CD4-positive, alpha-beta T cell (primary cell): ENCODE results near the gene RTL1. TPM values are rescaled to one million over a fixed set of nuclear protein-coding genes. Genes with fewer than 3 reads are reported as not detected.

ENCODE experiments used
- ATAC-seq: fragments of 200-7000 bp; cut with Tn5 transposase; one replicate; pipeline ENCODE4 v1.10.0; 2022; ENCODE audit warnings: mild to moderate bottlenecking; ENCODE audit not compliant: poor library complexity
- CTCF ChIA-PET: fragments of 350-600 bp; sonication (Branson Sonifier 250); formaldehyde crosslinking; loops from one replicate; lab custom pipeline; 2021; ENCODE audit warnings: antibody characterized with exemption, inconsistent platforms; lab: Charles Lee
- POLR2A ChIA-PET: fragments of 350-600 bp; sonication (Branson Sonifier 250); formaldehyde crosslinking; loops from one replicate; lab custom pipeline; 2021; ENCODE audit warnings: antibody characterized with exemption, inconsistent platforms; lab: Charles Lee
- DNase-seq, 14 experiments: peaks; one replicate each; pipeline ENCODE4 v3.0.0-alpha.2; 2013 to 2020; ENCODE audit warnings: mixed read lengths in 2 of 14
- H3K27ac ChIP-seq, 2 donors: one replicate each; pipeline versions ENCODE4 v1.5.1 to v1.7.0; 2013; ENCODE audit warnings: low read length in 2 of 2, low read depth in 1 of 2, mild to moderate bottlenecking in 1 of 2
- H3K27me3 ChIP-seq, 2 experiments: 1 replicate in 1 of 2; 2 replicates in 1 of 2; pipeline versions ENCODE4 v1.6.1 to v1.7.0; 2013; ENCODE audit warnings: low read length in 2 of 2, control low read depth in 1 of 2, mild to moderate bottlenecking in 1 of 2, moderate library complexity in 1 of 2; ENCODE audit not compliant: insufficient read depth in 2 of 2, control insufficient read depth in 1 of 2
- H3K36me3 ChIP-seq: one replicate; pipeline ENCODE4 v1.6.1; 2013; ENCODE audit warnings: low read length, control low read depth; ENCODE audit not compliant: insufficient read depth
- H3K4me1 ChIP-seq: one replicate; pipeline ENCODE4 v1.6.1; 2013; ENCODE audit warnings: low read length, control low read depth; ENCODE audit not compliant: insufficient read depth
- H3K4me3 ChIP-seq: one replicate; pipeline ENCODE4 v1.5.1; 2013; ENCODE audit warnings: mild to moderate bottlenecking, low read length, moderate library complexity
- H3K9me3 ChIP-seq, 2 experiments: 1 replicate in 1 of 2; 2 replicates in 1 of 2; pipeline versions ENCODE4 v1.6.1 to v1.7.0; 2013; ENCODE audit warnings: low read length in 2 of 2, mild to moderate bottlenecking in 2 of 2, control low read depth in 1 of 2, moderate library complexity in 1 of 2; ENCODE audit not compliant: control insufficient read depth in 1 of 2, insufficient read depth in 1 of 2
- H3K27ac Mint-ChIP-seq: one replicate; pipeline ENCODE4 v1.8.0; 2020; ENCODE audit warnings: mixed read lengths
- H3K27me3 Mint-ChIP-seq: one replicate; pipeline ENCODE4 v1.8.0; 2021; ENCODE audit warnings: mixed read lengths
- H3K36me3 Mint-ChIP-seq: one replicate; pipeline ENCODE4 v1.8.0; 2021; ENCODE audit warnings: low read depth, mixed read lengths
- H3K4me1 Mint-ChIP-seq: one replicate; pipeline ENCODE4 v1.8.0; 2021; ENCODE audit warnings: low read depth, mixed read lengths
- H3K4me3 Mint-ChIP-seq: one replicate; pipeline ENCODE4 v1.8.0; 2020; ENCODE audit warnings: mild to moderate bottlenecking, mixed read lengths
- H3K9me3 Mint-ChIP-seq: one replicate; pipeline ENCODE4 v1.8.0; 2020; ENCODE audit warnings: mixed read lengths
- intact Hi-C, 2 experiments: fragments of 100-400 bp; cut with DNase I in 1 of 2; cut with micrococcal nuclease in 1 of 2; formaldehyde crosslinking; loops; one replicate each; pipeline versions ENCODE4 v1.15.1 to v1.9.0; 2023 to 2025; cut with DNase I, micrococcal nuclease
- total RNA-seq, 174 experiments: library from RNA in 2 of 174; stranded (reverse) in 2 of 174; gene quantifications; one replicate each; pipeline ENCODE4 v1.2.3 and lab custom pipeline; 2021 to 2026
- TF ChIP-seq, protein P1 (sequence below): fragments of 200-600 bp; IDR thresholded peaks from one replicate; pipeline ENCODE4 v1.8.0; 2022; ENCODE audit warnings: antibody characterized with exemption, mild to moderate bottlenecking

RTL1 gene
- total RNA-seq, 2 experiments from 2014 or later: not detected

DNA sequence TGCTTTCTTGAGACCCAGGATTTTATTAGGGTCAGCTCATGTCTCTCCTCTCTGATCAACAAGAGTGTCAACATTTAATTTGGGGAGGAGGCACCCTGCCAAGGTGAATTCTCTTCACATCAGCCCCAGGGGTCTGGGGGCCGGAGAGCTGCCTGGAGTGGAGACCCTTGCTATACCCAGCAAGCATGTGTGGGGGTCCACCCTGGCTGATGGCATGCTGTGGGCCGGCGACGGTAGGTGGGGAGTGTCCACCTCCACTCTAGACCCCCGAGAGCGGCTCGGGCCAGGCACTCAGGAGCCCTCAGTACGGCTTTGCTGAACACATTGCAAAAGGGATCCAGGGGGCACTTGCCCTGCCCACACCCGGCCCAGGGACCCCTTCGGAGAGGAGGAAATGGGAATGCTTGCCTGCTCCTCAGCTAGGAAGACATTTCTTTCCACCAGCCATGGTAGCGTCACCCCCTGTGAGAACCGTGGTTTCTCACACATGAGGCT lies 67.2 kb downstream of the RTL1 start:
- H3K27me3 ChIP-seq: peaks cover 0 to 3% of the 10 kb centered on the region in 2 experiments
- no peak for DNase-seq
- ChIA-PET POLR2A (no interaction called here), CTCF (no interaction called here)
- no peaks in the 10 kb centered on the region for H3K9me3 ChIP-seq
- H3K4me3 ChIP-seq: no peak overlapping the region
- ATAC-seq: no peak
- no peak overlapping the region for H3K27ac Mint-ChIP-seq
- no peaks in the 10 kb centered on the region for H3K36me3 ChIP-seq
- H3K4me1 ChIP-seq: no peaks in the 10 kb centered on the region
- H3K27me3 Mint-ChIP-seq: peaks cover 4% of the 10 kb centered on the region
- no peaks in the 10 kb centered on the region for H3K36me3 Mint-ChIP-seq
- no peaks in the 10 kb centered on the region for H3K4me1 Mint-ChIP-seq
- H3K4me3 Mint-ChIP-seq: no peak overlapping the region
- intact Hi-C loops: no loop called here
- H3K27ac ChIP-seq: no peak overlapping the region
- TF ChIP-seq, protein P1, sequence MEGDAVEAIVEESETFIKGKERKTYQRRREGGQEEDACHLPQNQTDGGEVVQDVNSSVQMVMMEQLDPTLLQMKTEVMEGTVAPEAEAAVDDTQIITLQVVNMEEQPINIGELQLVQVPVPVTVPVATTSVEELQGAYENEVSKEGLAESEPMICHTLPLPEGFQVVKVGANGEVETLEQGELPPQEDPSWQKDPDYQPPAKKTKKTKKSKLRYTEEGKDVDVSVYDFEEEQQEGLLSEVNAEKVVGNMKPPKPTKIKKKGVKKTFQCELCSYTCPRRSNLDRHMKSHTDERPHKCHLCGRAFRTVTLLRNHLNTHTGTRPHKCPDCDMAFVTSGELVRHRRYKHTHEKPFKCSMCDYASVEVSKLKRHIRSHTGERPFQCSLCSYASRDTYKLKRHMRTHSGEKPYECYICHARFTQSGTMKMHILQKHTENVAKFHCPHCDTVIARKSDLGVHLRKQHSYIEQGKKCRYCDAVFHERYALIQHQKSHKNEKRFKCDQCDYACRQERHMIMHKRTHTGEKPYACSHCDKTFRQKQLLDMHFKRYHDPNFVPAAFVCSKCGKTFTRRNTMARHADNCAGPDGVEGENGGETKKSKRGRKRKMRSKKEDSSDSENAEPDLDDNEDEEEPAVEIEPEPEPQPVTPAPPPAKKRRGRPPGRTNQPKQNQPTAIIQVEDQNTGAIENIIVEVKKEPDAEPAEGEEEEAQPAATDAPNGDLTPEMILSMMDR: no peak
- H3K9me3 Mint-ChIP-seq: no peaks in the 10 kb centered on the region

DNA sequence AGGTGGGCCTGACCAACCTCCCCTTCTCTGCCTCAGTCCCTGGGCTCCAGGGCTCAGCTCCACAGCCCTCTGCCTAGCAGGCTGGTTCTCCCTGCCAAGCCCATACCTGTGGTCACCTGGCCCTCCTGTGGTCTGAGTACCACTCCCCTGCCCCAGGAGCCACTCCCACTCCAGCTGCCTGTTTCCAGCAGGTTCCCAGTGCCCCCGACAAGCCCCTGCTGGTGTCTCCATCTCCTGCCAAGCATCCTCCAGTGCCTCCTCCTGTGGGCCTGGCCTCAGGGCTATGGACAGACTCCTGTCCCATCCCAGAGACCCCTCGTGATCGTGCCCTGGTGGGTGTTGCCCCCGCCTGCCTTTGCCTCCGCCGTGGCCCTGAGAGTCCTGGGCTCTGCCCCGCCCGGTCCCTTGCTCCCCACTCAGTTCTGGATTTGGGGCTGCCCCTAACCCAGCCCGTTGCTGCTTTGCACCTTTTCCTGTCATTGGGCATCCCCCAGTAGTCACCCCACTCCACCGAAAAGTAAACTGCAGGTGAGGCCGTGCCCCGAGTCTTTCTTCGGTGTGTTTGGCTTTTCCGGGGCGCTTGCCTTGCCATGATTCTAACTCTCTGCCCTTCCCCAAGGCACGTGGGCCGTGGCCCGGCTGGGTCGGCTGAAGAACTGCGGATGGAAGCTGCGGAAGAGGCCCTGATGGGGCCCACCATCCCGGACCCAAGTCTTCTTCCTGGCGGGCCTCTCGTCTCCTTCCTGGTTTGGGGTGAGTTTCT lies 67.8 kb downstream of the RTL1 start:
- Histone ChIP-seq H3K4me1 (no peaks in the 10 kb centered on the region), H3K27me3 (peaks cover 0 to 3% of the 10 kb centered on the region in 2 experiments), H3K4me3 (no peak overlapping the region), H3K9me3 (no peaks in the 10 kb centered on the region), H3K27ac (no peak overlapping the region), H3K36me3 (no peaks in the 10 kb centered on the region)
- POLR2A ChIA-PET: no interaction called here
- no peak overlapping the region for H3K4me3 Mint-ChIP-seq
- TF ChIP-seq, protein P1: no peak
- H3K36me3 Mint-ChIP-seq: no peaks in the 10 kb centered on the region
- no peaks in the 10 kb centered on the region for H3K9me3 Mint-ChIP-seq
- peaks cover 4% of the 10 kb centered on the region for H3K27me3 Mint-ChIP-seq
- H3K4me1 Mint-ChIP-seq: no peaks in the 10 kb centered on the region
- H3K27ac Mint-ChIP-seq: no peak overlapping the region
- ATAC-seq: no peak
- intact Hi-C loops: no loop called here
- no peak for DNase-seq
- CTCF ChIA-PET: no interaction called here

GRCh38 chr14:100834794-100835547 lies 68.6 kb downstream of the RTL1 start:
- POLR2A ChIA-PET: no interaction called here
- DNase-seq: no peak

More at GRCh38 chr14:100834794-100835547, 68.6 kb downstream of the RTL1 start:
- no peak for ATAC-seq
- intact Hi-C loops: no loop called here
- peaks cover 6% of the 10 kb centered on the region for H3K27me3 Mint-ChIP-seq
- Histone ChIP-seq H3K27me3 (peaks cover 0 to 3% of the 10 kb centered on the region in 2 experiments), H3K4me1 (no peaks in the 10 kb centered on the region), H3K27ac (no peak overlapping the region), H3K36me3 (no peaks in the 10 kb centered on the region), H3K4me3 (no peak overlapping the region), H3K9me3 (no peaks in the 10 kb centered on the region)
- CTCF ChIA-PET: no interaction called here
- H3K27ac Mint-ChIP-seq: no peak overlapping the region
- TF ChIP-seq, protein P1: no peak
- no peaks in the 10 kb centered on the region for H3K9me3 Mint-ChIP-seq
- no peak overlapping the region for H3K4me3 Mint-ChIP-seq
- no peaks in the 10 kb centered on the region for H3K36me3 Mint-ChIP-seq
- no peaks in the 10 kb centered on the region for H3K4me1 Mint-ChIP-seq
